ENCODE results near the gene KRT32. TPM values are rescaled to one million over a fixed set of nuclear protein-coding genes. Genes with fewer than 3 reads are reported as not detected.
A peak's percentile ranks its signal among the peaks of the same experiment; 100 is the strongest.

The KRT32 gene
- total and polyA plus RNA-seq, 4 donors, result not detected

- H3K27me3 ChIP-seq (ENCODE audit: control insufficient read depth, insufficient read depth, low read length), result no peaks in the 10 kb centered on the region
- no peak overlapping the region for H3K4me3 ChIP-seq (ENCODE audit: low read depth, low read length)
- no peaks in the 10 kb centered on the region for H3K36me3 ChIP-seq (ENCODE audit: control insufficient read depth, insufficient read depth, low read length)
- H3K4me1 ChIP-seq (ENCODE audit: control insufficient read depth, insufficient read depth, low read length), result peaks cover 6% of the 10 kb centered on the region
- H3K27ac ChIP-seq (ENCODE audit: low read depth, low read length), result no peak overlapping the region
- no peak for DNase-seq (ENCODE audit: low read depth in 4 of 6, low spot score in 6 of 6)
- H3K9me3 ChIP-seq (ENCODE audit: control insufficient read depth, insufficient read depth, low read length), result no peaks in the 10 kb centered on the region
- WGBS (ENCODE audit: insufficient coverage), result 83% methylated on average over 8 of the region's 14 CpGs
These were observed 38.9 kb upstream of the KRT32 start for GRCh38 chr17:41505809-41506767.

DNA sequence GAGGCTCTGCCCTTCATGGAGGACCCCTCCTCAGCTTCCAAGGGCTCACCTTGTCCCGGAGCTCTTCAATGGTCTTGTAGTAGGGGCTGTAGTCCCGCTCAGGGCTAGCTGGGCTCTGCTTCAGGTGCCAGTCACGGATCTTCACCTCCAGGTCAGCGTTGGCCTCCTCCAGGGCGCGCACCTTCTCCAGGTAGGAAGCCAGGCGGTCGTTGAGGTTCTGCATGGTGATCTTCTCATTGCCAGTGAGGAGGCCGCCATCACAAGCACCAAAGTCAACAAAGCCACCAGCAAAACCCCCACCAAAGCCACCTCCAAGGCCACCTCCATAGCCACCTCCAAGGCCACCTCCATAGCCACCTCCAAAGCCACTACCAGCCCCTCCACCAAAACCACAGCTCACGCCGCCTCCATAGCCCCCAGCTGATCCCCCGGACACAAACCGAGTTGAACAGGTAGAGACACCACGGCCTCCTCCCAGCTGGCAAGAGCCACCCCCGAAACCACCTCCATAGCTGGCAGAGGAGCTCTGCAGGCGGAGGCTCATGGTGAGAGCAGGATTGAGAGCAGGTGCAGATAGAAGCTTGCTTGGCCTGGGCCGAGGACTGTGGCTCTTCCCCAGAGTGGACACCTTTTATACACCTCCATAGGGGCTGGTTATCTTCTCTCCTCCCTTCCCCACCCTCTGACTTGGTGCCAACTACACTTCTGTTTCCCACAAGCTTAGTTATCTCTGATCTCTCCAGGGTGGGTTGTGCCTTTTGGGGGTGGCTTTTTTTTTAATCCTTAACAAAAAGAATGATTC lies 38.0 kb upstream of the KRT32 start, which contains the start of gene KRT13:
KRT13 (minus strand) TSS at position 606 of the 802 bp plus-strand sequence; CDS start at position 544, 62 bp downstream.
- Histone ChIP-seq H3K27me3 (ENCODE audit: control insufficient read depth, insufficient read depth, low read length) (no peaks in the 10 kb centered on the region), H3K27ac (ENCODE audit: low read depth, low read length) (no peak within 1 kb of the TSS), H3K36me3 (ENCODE audit: control insufficient read depth, insufficient read depth, low read length) (no peaks in the 10 kb centered on the region), H3K4me1 (ENCODE audit: control insufficient read depth, insufficient read depth, low read length) (peaks cover 6% of the 10 kb centered on the region), H3K4me3 (ENCODE audit: low read depth, low read length) (no peak within 1 kb of the TSS), H3K9me3 (ENCODE audit: control insufficient read depth, insufficient read depth, low read length) (no peaks in the 10 kb centered on the region)
- no peak for DNase-seq (ENCODE audit: low read depth in 4 of 6, low spot score in 6 of 6)
- 94% methylated on average over 13 of the region's 17 CpGs for WGBS (ENCODE audit: insufficient coverage)

DNA sequence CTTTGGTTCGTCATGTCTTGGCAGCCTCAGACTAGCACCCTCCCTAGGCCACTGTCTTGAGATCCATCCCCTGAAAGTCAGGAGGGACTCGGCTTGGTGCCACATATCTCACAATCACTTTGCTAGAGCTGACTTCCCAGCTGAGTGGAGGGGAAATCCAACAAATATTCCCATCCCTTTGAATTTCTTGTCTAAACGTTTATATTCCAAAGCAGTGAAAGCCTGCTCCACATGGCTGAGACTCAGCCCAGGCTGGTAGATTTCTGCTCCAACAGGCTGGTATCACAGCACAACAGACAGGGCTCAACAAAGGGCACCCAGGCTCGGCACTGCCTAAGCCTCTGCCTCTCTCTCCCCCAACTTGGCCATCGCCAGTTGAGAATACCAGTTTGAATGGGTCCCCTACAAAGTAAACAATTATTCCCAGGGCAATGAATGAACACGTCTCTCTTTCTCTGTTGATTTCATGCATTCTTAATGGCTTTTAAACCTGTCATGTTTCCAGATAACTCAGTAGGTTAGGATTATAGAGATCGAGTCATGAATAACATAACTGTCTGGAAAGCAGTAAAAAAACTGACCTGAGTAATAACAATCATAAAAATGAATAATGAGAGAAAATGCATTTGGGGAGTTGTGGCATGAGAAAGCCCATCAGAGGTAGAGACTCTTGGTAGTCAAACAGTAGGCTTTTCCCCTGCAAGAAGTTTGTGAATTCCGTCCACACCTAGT lies 37.2 kb upstream of the KRT32 start:
- peak in 1 of 6 donors; percentile 65 for DNase-seq (ENCODE audit: low read depth in 4 of 6, low spot score in 6 of 6)
- Histone ChIP-seq H3K4me3 (ENCODE audit: low read depth, low read length) (no peak overlapping the region), H3K4me1 (ENCODE audit: control insufficient read depth, insufficient read depth, low read length) (peaks cover 6% of the 10 kb centered on the region), H3K36me3 (ENCODE audit: control insufficient read depth, insufficient read depth, low read length) (no peaks in the 10 kb centered on the region), H3K9me3 (ENCODE audit: control insufficient read depth, insufficient read depth, low read length) (no peaks in the 10 kb centered on the region), H3K27me3 (ENCODE audit: control insufficient read depth, insufficient read depth, low read length) (no peaks in the 10 kb centered on the region), H3K27ac (ENCODE audit: low read depth, low read length) (no peak overlapping the region)
- 52% methylated on average over 4 of the region's 8 CpGs for WGBS (ENCODE audit: insufficient coverage)

DNA sequence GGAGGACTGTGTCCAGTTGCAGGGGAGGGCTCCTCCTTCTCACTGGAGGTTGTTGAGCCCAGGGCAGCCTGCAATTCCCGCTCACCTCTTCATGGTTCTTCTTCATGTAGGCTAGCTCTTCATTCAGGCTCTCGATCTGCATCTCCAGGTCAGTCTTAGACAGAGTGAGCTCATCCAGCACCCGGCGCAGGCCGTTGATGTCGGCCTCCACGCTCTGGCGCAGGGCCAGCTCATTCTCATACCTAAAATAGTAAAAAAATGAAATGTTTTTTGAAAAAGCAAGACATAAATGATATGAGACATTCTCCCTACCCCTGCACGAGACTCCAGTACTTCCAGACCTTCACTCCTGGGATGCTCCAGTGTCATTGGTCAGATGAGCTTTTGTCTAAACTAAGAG lies 36.0 kb upstream of the KRT32 start:
- Histone ChIP-seq H3K9me3 (ENCODE audit: control insufficient read depth, insufficient read depth, low read length) (no peaks in the 10 kb centered on the region), H3K4me3 (ENCODE audit: low read depth, low read length) (no peak overlapping the region), H3K36me3 (ENCODE audit: control insufficient read depth, insufficient read depth, low read length) (no peaks in the 10 kb centered on the region), H3K27me3 (ENCODE audit: control insufficient read depth, insufficient read depth, low read length) (no peaks in the 10 kb centered on the region), H3K4me1 (ENCODE audit: control insufficient read depth, insufficient read depth, low read length) (peaks cover 6% of the 10 kb centered on the region), H3K27ac (ENCODE audit: low read depth, low read length) (no peak overlapping the region)
- no peak for DNase-seq (ENCODE audit: low read depth in 4 of 6, low spot score in 6 of 6)
- 100% methylated on average over 2 of the region's 9 CpGs for WGBS (ENCODE audit: insufficient coverage)

- H3K4me3 ChIP-seq (ENCODE audit: low read depth, low read length), result no peak overlapping the region
- H3K9me3 ChIP-seq (ENCODE audit: control insufficient read depth, insufficient read depth, low read length), result no peaks in the 10 kb centered on the region
- no peaks in the 10 kb centered on the region for H3K36me3 ChIP-seq (ENCODE audit: control insufficient read depth, insufficient read depth, low read length)
- 67% methylated on average over 14 of the region's 15 CpGs for WGBS (ENCODE audit: insufficient coverage)
- DNase-seq (ENCODE audit: low read depth in 4 of 6, low spot score in 6 of 6), result no peak
- H3K4me1 ChIP-seq (ENCODE audit: control insufficient read depth, insufficient read depth, low read length), result peaks cover 12% of the 10 kb centered on the region
- no peaks in the 10 kb centered on the region for H3K27me3 ChIP-seq (ENCODE audit: control insufficient read depth, insufficient read depth, low read length)
- no peak overlapping the region for H3K27ac ChIP-seq (ENCODE audit: low read depth, low read length)
These were observed 33.1 kb upstream of the KRT32 start for GRCh38 chr17:41500131-41500911.

DNA sequence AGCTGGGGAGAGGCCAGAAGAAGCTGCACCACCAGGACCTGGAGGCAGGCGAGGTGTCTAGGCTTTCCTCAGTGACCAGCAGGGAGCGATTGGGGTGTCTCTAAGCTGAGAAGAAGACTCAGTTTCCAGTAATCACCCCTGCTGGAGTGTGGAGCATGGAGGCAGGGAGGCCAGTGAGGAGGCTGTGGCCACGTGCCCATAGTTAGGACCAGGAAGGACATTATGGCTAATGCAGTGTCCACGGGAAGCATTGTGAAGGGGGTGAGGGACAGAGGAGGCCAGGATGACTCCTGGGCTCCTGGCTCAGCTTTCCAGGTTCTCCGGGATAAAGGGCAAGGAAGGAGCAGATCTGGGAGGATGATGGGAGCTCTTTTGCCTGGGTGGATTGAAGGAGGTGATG lies 32.5 kb upstream of the KRT32 start:
- Histone ChIP-seq H3K27ac (ENCODE audit: low read depth, low read length) (no peak overlapping the region), H3K36me3 (ENCODE audit: control insufficient read depth, insufficient read depth, low read length) (no peaks in the 10 kb centered on the region), H3K9me3 (ENCODE audit: control insufficient read depth, insufficient read depth, low read length) (no peaks in the 10 kb centered on the region), H3K4me1 (ENCODE audit: control insufficient read depth, insufficient read depth, low read length) (peaks cover 12% of the 10 kb centered on the region), H3K4me3 (ENCODE audit: low read depth, low read length) (no peak overlapping the region), H3K27me3 (ENCODE audit: control insufficient read depth, insufficient read depth, low read length) (no peaks in the 10 kb centered on the region)
- no peak for DNase-seq (ENCODE audit: low read depth in 4 of 6, low spot score in 6 of 6)
- WGBS (ENCODE audit: insufficient coverage), result 89% methylated on average over 5 of the region's 5 CpGs

- peaks cover 7% of the 10 kb centered on the region for H3K4me1 ChIP-seq (ENCODE audit: control insufficient read depth, insufficient read depth, low read length)
- WGBS (ENCODE audit: insufficient coverage), result 81% methylated on average over 6 of the region's 6 CpGs
- H3K36me3 ChIP-seq (ENCODE audit: control insufficient read depth, insufficient read depth, low read length), result no peaks in the 10 kb centered on the region
These were observed 31.1 kb upstream of the KRT32 start for GRCh38 chr17:41498276-41498675.

DNA sequence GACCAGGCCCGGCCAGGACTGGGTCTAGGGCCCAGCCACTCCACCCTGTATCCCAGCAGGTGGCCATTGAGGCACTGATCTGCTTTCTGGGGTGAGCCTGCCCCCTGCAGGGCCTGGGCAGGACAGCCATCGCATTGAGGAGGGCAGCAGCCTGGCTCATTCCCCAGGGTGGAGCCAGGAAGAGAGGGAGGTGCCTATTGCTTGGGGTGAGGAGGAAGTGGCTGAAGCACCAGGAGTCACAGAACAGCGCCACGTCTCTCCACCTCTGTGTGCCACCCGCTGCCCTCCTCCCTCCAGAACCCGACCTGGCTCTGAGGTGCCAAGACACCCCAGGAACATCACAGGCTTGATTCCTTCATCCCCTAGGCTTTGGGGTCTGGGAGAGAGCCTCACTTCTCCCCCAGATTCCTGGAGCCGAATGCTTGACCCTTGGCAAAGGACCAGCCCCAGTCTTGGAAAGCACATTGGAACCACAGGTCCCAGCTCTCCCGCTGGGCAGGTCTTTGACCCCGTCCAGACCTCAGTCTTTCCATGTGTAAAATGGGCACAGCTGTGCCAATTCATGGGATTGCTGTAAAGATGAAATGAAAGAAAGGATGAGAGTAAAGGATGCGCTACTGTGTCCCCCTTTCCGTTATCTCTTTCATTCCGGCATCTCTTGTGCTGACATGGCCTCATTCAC lies 29.8 kb upstream of the KRT32 start:
- H3K4me1 ChIP-seq (ENCODE audit: control insufficient read depth, insufficient read depth, low read length), result peaks cover 14% of the 10 kb centered on the region
- peak in 1 of 6 donors; percentile 30 for DNase-seq (ENCODE audit: low read depth in 4 of 6, low spot score in 6 of 6)
- no peaks in the 10 kb centered on the region for H3K9me3 ChIP-seq (ENCODE audit: control insufficient read depth, insufficient read depth, low read length)
- H3K4me3 ChIP-seq (ENCODE audit: low read depth, low read length), result no peak overlapping the region
- H3K36me3 ChIP-seq (ENCODE audit: control insufficient read depth, insufficient read depth, low read length), result no peaks in the 10 kb centered on the region
- no peaks in the 10 kb centered on the region for H3K27me3 ChIP-seq (ENCODE audit: control insufficient read depth, insufficient read depth, low read length)
- H3K27ac ChIP-seq (ENCODE audit: low read depth, low read length), result no peak overlapping the region
- 83% methylated on average over 10 of the region's 12 CpGs for WGBS (ENCODE audit: insufficient coverage)

More at GRCh38 chr17:41498276-41498675, 31.1 kb upstream of the KRT32 start:
- no peaks in the 10 kb centered on the region for H3K9me3 ChIP-seq (ENCODE audit: control insufficient read depth, insufficient read depth, low read length)
- no peak overlapping the region for H3K27ac ChIP-seq (ENCODE audit: low read depth, low read length)
- no peak for DNase-seq (ENCODE audit: low read depth in 4 of 6, low spot score in 6 of 6)
- H3K27me3 ChIP-seq (ENCODE audit: control insufficient read depth, insufficient read depth, low read length), result no peaks in the 10 kb centered on the region
- no peak overlapping the region for H3K4me3 ChIP-seq (ENCODE audit: low read depth, low read length)

Data from spinal cord (tissue), 10 donors.